Mesenteric fat pad (tissue), 1 donor: ENCODE measurements around the gene BDP1. TPM values are rescaled to one million over a fixed set of nuclear protein-coding genes. Genes with fewer than 3 reads are reported as not detected.
"Not testable (repeated sequence)": the region's sequence is repeated elsewhere in the genome, so short reads cannot be mapped to it uniquely, and the experiment has no call there.

ENCODE experiments used
- DNase-seq: peaks from one replicate; pipeline ENCODE4 v3.0.0-alpha.2; 2020; ENCODE audit warnings: low spot score
- long read RNA-seq: library from polyadenylated mRNA; unstranded; transcript quantifications from one replicate; pipeline ENCODE4 v2.0.0, GENCODE V29; 2020
- total RNA-seq: library from RNA; stranded (reverse); fragmentation: NEBNext Ultra II Directional; extraction: Animal tissue kit (Norgen Biotek cat#: 25700); gene quantifications from one replicate; pipeline ENCODE4 v1.2.1, GENCODE V29; 2021
- donor health status: DM: yes; HTN: yes; CAD: no.

The BDP1 gene, protein sequence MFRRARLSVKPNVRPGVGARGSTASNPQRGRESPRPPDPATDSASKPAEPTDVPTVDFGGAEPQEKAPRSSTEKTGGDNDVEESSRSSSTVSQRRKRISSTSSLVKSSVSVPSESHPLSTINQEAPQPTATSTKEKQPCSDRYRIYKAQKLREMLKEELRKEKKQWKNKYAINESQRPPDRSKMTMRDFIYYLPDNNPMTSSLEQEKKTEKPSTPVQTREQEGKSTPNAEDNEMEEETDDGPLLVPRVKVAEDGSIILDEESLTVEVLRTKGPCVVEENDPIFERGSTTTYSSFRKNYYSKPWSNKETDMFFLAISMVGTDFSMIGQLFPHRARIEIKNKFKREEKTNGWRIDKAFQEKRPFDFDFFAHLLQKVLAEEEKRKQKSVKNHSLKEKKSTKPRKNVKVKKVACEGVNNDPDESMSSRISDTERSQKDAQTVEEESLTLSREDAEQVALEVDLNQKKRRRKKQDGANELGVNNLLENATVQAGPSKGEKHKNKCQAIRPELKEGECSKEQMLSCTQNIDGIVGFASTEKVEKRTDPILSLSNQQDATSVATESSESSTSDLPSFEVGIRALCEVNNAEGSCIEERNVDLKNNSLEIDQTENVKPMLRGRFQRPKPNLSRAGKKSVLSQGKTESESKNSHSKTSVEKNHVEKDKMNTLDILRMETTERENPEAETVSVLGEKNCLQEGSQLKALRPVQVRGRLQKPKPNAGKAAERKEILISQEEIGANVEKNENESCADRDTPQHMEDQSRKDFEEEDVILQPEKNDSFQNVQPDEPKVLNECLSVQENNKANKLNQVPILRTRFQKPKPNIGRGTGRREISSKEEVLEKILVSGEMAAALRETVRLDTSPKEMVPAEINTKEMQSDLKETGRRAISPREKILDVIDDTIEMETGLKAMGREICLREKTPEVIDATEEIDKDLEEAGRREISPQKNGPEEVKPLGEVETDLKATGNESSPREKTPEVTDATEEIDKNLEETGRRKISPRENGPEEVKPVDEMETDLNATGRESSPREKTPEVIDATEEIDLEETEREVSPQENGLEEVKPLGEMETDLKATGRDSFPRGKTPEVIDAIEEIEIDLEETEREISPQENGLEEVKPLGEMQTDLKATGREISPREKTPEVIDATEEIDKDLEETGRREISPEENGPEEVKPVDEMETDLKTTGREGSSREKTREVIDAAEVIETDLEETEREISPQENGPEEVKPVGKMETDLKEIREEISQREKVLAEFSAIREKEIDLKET (N-terminal part only)
- 27.6 TPM for total RNA-seq
- long read RNA-seq, partial matches to known transcripts, result 34 of 40 reads
- long read RNA-seq, other reads (novel, unspliced or antisense), result 5 of 40 reads

DNA sequence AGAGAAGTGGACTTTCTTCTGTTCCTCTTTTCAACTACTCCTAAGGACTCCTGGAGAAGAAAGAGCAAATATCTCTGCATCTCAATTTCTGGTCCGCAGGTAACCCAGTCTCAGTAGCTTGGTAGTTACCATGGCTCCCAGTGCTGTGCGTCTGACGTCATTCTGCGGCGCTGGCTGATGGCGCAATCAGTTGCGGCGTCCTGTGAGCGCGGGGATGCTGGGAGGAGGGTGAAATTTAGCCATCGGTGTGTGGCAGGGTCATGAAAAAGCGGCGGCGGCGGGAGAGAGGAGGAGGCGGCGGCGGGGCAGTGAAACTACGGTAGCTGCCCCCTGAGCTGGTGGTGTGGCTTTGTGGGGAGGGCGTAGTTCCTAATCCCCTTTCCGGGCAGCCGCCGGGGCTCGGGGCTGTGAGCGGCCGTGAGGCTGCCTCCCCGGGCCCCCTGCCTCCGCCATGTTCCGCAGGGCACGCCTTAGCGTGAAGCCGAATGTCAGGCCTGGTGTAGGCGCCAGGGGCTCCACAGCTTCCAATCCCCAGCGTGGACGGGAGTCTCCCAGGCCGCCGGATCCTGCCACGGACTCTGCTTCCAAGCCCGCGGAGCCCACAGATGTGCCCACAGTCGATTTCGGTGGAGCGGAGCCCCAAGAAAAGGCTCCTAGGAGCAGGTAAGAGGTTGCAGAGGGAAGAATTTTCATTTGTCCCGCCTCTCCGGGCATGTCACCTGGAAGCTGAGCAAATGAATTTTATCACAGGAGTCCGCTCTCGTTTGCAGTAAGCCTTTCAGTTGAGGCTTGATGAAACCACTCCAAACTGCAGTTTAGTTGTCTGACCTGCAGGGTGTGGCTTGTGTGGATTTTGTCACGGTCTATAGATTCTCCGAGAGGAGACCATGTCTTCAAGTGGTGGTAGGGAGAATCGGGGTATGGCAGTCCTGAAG is at the start of gene BDP1:
BDP1 (plus strand) TSS at position 225 of the 935 bp plus-strand sequence; CDS start at position 452, 227 bp downstream.
- DNase-seq, result peak; percentile 98

DNA sequence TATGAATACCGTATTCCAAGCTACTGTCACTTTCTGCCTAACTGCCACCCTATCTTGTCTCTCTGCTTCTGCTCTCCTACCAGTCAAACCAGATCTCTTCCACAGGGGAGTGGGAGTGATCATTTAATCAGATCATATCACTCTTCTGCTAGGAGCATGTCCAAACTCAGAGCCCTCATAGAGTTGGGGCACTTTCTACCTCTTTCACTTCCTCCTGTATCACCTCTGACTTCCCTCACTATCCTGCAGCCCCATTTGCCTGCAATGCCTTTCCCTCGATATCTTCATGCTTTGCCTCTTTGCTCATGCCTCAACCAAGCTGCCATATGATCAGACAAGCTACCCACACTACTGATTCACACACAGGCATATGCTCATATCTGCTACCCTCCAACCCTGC is 45.4 kb upstream of the BDP1 start:
- not testable (repeated sequence) for DNase-seq

DNA sequence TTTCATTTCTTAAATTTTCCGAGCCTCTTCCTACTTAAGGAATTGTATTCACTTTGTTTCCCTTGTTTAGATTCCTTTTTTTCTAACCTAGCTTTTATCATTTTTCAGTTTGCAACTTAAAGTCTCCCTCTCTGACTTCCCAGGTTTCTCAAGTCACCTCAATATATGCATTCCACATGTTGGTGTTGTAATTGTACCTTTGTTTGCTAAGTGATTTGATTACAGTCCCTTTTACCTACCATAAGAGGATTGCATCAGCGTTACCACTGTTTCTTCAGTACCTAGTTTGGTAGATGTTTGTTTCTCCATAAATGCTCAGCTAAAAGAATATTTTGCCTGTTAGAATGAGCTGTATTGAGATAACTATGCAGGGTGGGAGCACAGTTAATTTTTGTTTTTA is 39.8 kb upstream of the BDP1 start:
- not testable (repeated sequence) for DNase-seq

GRCh38 chr5:71418026-71418425 is 37.4 kb upstream of the BDP1 start:
- not testable (repeated sequence) for DNase-seq

- not testable (repeated sequence) for DNase-seq
Observed at GRCh38 chr5:71421278-71421677, 34.2 kb upstream of the BDP1 start.

DNA sequence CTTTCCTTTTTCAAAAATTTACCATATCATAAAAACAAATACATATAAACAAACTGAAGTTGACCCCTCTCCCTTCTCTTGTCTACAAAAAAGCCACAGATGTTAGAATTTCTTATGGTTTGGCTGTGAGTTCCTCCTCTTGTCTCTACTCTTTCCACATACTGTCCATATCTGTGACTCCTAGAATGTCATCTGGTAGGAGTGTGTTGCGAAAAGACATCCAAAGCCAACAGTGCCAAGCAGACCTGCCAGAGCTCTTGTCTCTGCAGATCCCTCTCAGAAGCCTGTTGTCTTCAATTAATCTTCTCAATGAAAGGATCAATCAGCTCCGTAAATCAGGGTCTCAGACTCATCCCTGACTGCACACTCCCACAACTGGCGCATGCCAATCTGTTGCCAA is 31.6 kb upstream of the BDP1 start:
- DNase-seq, result not testable (repeated sequence)

DNA sequence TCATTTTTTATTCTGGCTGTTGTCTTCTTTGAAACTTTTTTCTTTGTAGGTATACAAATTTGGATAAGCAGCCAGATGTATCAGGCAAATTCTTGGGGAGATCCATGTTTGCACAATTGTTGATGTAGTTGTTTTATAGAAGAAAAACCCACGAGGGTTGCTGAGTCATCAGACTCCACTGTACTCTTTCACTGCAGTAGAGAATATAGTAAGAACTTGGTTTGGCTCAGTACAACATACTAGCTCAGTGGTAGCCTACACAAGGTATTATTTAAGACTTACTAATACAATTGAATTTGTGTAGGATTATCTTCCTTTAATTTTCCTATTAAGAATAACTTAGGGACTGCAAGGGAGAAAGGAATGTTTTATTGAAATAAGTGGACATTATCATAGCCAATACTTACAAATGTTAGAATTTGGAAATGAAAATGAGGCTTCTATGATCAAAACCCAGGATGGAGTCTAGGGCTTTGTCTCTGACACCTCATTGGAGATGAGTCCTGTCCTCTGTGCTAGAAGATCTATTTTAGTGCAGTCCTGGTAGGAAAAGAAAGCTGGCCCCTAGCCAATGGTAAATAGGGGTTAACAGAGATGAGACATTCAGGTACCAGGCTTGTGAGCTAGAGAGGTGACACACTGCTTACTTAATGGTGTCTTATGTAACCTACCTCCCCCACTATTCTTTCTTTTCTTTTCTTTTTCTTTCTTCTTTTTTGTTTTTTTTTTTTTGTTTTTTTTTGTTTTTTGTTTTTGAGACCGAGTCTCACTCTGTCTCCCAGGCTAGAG is 28.6 kb upstream of the BDP1 start:
- DNase-seq, result not testable (repeated sequence)

GRCh38 chr5:71432410-71432809 is 23.0 kb upstream of the BDP1 start:
- not testable (repeated sequence) for DNase-seq

GRCh38 chr5:71434825-71435224 is 20.6 kb upstream of the BDP1 start:
- not testable (repeated sequence) for DNase-seq

DNA sequence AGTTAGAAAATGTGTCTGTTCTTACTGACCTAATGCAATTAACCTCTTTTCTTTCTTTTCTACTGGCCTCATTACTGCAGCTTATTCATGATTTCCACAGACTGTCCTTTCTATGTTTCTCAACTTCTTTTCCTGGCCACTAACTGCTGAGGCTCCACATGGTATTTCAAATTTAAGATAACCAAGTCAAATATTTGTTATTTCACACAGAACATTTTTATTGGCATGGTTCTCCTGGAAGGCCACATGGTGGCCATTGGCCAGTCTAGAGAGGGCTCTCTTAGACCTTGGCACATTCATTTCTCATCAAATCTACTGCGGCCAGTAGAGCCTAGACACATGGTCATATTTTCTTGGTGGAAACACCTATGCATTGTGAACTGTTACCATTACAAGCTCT is 13.9 kb upstream of the BDP1 start:
- DNase-seq, result not testable (repeated sequence)

- DNase-seq, result not testable (repeated sequence)
Observed at GRCh38 chr5:71443891-71444290, 11.6 kb upstream of the BDP1 start.

- DNase-seq, result not testable (repeated sequence)
Observed at GRCh38 chr5:71445015-71445414, 10.4 kb upstream of the BDP1 start.

DNA sequence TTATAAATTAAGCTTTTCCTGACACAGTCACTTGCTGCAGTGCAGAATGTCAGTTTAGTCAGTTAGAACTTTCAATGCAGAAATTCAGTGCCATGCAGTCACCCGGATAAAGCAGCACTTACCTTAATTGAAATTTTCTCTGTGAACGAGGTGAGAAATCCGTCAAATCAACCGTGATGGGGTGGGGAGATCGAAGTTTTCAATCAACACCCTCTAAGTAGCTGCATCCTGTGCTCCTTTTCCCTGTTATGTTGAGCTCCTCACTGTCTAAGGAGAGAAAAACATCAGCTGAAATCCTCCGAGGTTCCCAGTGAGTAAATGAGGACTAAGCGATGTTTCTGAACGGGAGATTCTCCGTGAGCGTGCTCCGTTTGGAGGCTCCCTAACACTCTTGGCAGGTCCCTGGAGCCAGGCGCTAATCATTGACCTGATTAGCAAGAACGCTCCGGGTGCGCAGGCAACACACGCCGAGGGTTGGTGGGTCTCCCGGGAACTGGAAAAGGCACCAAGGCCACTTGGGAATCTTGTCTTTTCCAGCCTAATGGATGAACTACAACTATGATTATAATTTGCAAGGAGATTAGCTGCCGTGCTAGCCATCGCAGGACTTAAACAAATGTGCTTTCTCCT is 9.8 kb upstream of the BDP1 start:
- DNase-seq, result not testable (repeated sequence)

- not testable (repeated sequence) for DNase-seq
Observed at GRCh38 chr5:71446540-71447216, 8.8 kb upstream of the BDP1 start.

DNA sequence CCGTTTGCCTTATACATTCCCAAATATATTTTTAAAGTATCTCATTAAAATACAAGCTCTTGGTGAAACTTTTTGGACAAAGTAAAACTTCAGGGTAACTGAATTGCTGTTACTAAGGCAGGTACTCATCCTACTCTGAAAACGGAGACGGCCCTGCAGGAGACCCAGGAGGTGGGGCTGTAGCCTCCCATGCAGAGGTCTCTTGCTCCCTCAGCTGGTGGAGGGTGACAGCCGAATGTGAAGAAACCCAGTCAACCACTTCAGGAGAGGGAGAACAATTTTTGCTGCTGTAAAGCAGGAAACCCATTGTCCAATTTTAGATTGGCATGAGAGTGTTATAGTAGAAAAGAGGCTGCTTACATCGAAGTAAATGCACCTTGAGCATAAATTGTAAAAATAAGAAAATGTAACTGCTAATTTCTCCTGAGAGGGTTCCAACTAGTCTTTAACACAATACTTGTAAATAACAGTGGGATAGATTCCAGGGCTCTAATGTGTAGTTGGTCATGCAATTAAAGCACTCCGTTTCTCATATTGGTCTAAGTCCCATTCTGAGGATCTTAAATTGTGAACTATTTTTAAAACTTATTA is 8.1 kb upstream of the BDP1 start:
- DNase-seq, result not testable (repeated sequence)

DNA sequence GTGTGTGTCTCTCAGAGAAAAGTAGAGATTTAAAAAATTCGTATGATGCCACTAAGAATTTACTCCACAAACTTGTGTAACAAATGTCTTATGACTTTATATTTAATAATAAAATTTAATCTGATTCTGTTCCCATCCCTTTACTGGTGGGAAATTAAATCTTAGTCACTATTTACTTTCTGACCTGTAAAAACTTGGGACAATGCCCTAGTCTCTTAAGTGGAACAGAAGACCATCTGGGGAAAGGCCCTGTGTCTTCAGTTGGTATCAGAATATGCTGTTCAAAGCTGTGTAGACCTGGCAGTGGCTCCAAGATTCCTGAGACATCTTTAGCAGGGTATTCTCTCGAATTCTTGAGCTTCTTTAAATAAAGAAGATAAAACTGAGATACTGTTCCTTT is 2.6 kb upstream of the BDP1 start:
- DNase-seq, result no peak

DNA sequence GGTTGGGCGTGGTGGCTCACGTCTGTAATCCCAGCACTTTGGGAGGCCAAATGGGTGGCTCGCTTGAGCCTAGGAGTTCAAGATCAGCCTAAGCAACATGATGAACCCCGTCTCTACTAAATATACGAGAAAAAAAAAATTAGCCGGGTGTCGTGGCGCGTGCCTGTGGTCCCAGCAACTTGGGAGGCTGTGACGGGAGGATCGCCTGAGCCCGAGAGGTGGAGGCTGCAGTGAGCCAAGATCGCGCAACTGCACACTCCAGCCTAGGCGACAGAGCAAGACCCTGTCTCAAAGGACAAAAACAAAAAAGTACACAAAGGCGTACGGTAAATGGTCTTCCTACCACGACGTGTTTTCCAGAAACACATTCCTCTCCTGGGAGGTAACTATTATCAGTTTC is 538 bp upstream of the BDP1 start:
- DNase-seq, result no peak

DNA sequence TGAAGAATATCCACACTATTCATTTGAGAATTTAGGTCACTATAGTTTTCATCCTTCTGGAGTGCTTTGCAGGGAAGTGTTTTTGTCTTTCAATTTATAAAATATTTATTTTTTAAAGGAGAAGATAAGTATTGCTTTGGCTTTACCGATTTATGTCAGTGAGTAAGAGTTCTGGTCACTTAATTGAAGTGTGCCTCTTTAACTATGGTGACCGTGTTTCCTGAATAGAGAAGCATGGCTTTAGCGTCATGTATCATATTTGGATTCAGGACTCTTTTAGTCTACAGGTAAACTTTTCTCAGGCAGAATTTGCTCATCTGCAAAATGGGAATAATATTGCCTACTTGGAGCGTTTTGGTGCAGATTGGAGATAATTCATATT is 902 bp downstream of the BDP1 start:
- DNase-seq, result no peak
